GM12872 (cell line): ENCODE data around the gene PDE11A.

Source experiments
- TF ChIP-seq, protein P1 (sequence below): IDR thresholded peaks from 3 replicates; pipeline ENCODE4 v1.5.1; 2011; ENCODE audit warnings: low read depth, mild to moderate bottlenecking, low read length, moderate library complexity; ENCODE audit not compliant: insufficient read depth

Gene PDE11A

DNA sequence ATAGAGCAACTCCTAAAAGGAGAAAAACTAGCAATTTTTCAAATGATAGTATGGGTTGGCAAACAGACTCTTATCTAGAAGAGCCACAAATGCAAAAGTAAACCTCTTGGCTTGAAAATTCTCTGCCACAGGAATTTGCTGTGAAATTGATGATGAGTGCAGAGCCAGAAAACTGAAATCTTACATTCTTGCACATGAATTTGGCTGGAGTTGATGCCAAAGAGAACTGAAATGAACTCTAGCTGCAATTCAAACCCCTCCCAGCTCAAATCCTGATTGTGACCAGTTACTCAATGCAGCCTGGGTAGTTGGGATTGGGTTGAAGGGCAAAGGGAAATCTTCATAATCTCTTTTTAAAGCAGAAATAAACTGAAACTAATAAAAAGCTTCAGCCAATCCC lies 266.6 kb downstream of the PDE11A start:
- TF ChIP-seq, protein P1, sequence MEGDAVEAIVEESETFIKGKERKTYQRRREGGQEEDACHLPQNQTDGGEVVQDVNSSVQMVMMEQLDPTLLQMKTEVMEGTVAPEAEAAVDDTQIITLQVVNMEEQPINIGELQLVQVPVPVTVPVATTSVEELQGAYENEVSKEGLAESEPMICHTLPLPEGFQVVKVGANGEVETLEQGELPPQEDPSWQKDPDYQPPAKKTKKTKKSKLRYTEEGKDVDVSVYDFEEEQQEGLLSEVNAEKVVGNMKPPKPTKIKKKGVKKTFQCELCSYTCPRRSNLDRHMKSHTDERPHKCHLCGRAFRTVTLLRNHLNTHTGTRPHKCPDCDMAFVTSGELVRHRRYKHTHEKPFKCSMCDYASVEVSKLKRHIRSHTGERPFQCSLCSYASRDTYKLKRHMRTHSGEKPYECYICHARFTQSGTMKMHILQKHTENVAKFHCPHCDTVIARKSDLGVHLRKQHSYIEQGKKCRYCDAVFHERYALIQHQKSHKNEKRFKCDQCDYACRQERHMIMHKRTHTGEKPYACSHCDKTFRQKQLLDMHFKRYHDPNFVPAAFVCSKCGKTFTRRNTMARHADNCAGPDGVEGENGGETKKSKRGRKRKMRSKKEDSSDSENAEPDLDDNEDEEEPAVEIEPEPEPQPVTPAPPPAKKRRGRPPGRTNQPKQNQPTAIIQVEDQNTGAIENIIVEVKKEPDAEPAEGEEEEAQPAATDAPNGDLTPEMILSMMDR = no peak

DNA sequence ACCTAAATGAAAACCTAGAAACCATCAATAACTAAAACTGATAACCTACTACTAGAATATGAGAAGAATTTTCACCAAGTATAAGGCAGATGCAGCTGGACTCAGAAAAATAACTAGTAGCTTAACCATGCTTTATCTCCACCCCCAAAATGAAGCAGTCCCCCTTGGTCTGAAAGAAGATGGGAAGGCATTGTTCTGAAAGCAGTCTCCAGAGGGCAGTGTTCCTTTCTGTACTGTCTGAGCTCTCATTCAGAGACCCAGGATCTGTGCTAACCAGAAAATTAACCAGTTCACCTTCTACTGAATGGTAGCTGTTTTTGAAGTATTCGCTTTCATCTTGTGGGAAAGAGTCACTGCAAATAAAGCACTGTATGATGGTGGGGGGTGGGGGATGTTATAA lies 273.0 kb downstream of the PDE11A start:
- TF ChIP-seq, protein P1 = peak; percentile 34

GRCh38 chr2:177797808-177798207 lies 274.8 kb downstream of the PDE11A start:
- TF ChIP-seq, protein P1 = no peak

GRCh38 chr2:177796654-177797415 lies 275.7 kb downstream of the PDE11A start:
- TF ChIP-seq, protein P1 = no peak

DNA sequence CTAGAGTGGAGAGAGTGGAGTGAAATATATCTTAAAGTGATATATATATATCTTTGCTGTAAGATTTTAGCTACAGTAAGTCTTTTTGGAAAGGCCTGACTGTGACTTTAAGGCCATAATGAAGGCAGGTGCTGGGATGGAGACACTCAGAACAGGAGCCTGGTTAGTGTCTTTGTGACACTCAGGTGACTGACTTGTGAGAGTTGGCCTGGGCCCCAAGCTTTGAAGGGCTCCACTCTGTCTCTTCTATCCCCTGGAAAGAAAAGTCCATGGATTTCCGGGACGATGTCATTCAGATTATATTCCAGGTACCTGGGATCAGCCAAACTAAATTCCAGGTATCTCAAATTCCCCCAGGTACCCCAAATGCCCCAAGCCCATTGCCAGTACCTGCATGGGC lies 276.6 kb downstream of the PDE11A start:
- TF ChIP-seq, protein P1 = no peak

GRCh38 chr2:177784745-177785067 lies 287.9 kb downstream of the PDE11A start:
- TF ChIP-seq, protein P1 = no peak

- TF ChIP-seq, protein P1 = no peak
These were observed 288.5 kb downstream of the PDE11A start for GRCh38 chr2:177783835-177784744.
